GM10847 (cell line): ENCODE results near the gene NKX1-1.

Experiments
- POLR2A ChIP-seq: IDR thresholded peaks from 2 replicates; pipeline ENCODE4 v1.6.1; 2011; ENCODE audit not compliant: insufficient read length; ENCODE audit errors: extremely low read depth

The NKX1-1 gene

GRCh38 chr4:1406394-1406980 lies at the start of gene NKX1-1:
TSS of gene NKX1-1 (minus strand) at chr4:1406442. CDS start at chr4:1406442, 0 bp downstream.
- no peak for TF ChIP-seq POLR2A

GRCh38 chr4:1453731-1454130 lies 47.5 kb upstream of the NKX1-1 start:
- TF ChIP-seq POLR2A: no peak

- TF ChIP-seq POLR2A: no peak
These were observed 46.3 kb upstream of the NKX1-1 start for GRCh38 chr4:1452431-1453051.

- no peak for TF ChIP-seq POLR2A
These were observed 45.5 kb upstream of the NKX1-1 start for GRCh38 chr4:1451752-1452122.

GRCh38 chr4:1451106-1451751 lies 45.0 kb upstream of the NKX1-1 start:
- no peak for TF ChIP-seq POLR2A

GRCh38 chr4:1449833-1450741 lies 43.8 kb upstream of the NKX1-1 start:
- no peak for TF ChIP-seq POLR2A

- TF ChIP-seq POLR2A: no peak
These were observed 43.2 kb upstream of the NKX1-1 start for GRCh38 chr4:1449475-1449832.

DNA sequence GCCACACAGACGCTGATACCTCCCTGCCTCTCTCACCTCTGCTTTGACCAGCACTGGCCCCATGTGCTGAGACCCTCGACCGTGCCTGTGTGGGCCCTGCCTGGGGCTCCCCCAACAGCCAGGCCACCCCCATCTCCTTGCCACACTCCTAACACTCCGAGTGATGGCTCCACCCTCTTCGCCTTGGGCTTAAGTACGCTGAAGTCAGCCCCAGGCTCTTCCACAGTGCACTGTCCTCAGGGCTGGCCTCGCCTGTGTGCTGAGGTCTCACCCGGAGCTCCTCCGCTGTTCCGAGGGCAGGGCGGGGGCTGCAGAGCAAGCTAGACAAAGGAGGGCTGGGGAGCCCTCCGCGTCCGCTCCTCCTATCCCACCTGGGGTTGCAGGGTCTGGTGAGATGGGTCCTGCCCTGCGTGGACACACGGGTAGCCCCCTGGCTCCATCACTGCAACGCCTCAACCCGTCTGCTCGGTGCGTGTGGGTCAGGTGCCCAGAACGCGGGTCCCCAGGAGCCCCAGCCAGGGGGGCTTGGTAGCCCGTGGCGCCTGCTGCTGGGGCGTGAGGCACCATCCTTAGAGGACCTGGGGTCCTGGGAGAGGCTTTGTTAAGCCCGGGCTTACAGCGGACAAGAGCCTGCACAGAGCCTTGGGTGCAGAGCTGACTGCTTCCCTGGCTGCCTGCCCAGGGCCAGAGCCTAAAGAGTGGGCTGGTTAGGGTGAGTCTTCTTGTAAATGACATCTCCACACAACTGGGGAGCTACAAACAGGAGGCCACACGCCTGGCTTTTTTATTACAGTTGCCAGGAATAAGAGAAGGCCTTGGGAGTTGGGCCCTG lies 42.6 kb upstream of the NKX1-1 start:
- TF ChIP-seq POLR2A: no peak

GRCh38 chr4:1447676-1448588 lies 41.7 kb upstream of the NKX1-1 start:
- no peak for TF ChIP-seq POLR2A

- no peak for TF ChIP-seq POLR2A
These were observed 40.5 kb upstream of the NKX1-1 start for GRCh38 chr4:1446502-1447386.

GRCh38 chr4:1445716-1446445 lies 39.6 kb upstream of the NKX1-1 start:
- no peak for TF ChIP-seq POLR2A

GRCh38 chr4:1427010-1427409 lies 20.8 kb upstream of the NKX1-1 start:
- no peak for TF ChIP-seq POLR2A

GRCh38 chr4:1421657-1422056 lies 15.4 kb upstream of the NKX1-1 start:
- TF ChIP-seq POLR2A: no peak

- no peak for TF ChIP-seq POLR2A
These were observed 13.5 kb upstream of the NKX1-1 start for GRCh38 chr4:1419708-1420107.
